ENCODE data around the gene SAMD4A. TPM values are rescaled to one million over a fixed set of nuclear protein-coding genes. Genes with fewer than 3 reads are reported as not detected.

SAMD4A gene
- total and polyA plus RNA-seq, 11 donors, result 45.0 to 247 (median 138) TPM

- no peak for TF ChIP-seq CTCF (IDR thresholded peaks at IDR 0.05)
- TF ChIP-seq POLR2A (IDR thresholded peaks at IDR 0.05), result no peak
- Histone ChIP-seq H3K9me3 (no peaks in the 10 kb centered on the region), H3K27me3 (no peaks in the 10 kb centered on the region), H3K4me1 (peaks cover 0 to 88% (median 42%) of the 10 kb centered on the region in 12 donors), H3K4me3 (no peak overlapping the region), H3K36me3 (peaks cover 0 to 16% (median 0%) of the 10 kb centered on the region in 9 donors), H3K27ac (peak overlapping the region; percentile 30 to 92 (median 80))
- intact Hi-C loops (cut with DNase I), result loop anchor here in 2 of 10 donors (5.0 kb wide), 1 partner anchor 73 kb away; no protein-coding TSS in a partner anchor
- 54 to 75% (median 63%) methylated on average over 3 of the region's 3 CpGs for WGBS, 4 donors
- DNase-seq, result no peak
- no peak for ATAC-seq
Observed at GRCh38 chr14:54699735-54700134, 132.8 kb downstream of the SAMD4A start.

GRCh38 chr14:54700717-54701116 is 133.8 kb downstream of the SAMD4A start:
- ATAC-seq, result no peak
- no peak for DNase-seq
- intact Hi-C loops (cut with DNase I), result no loop called here
- Histone ChIP-seq H3K36me3 (peaks cover 0 to 16% (median 0%) of the 10 kb centered on the region in 9 donors), H3K4me3 (no peak overlapping the region), H3K9me3 (no peaks in the 10 kb centered on the region), H3K4me1 (peaks cover 0 to 87% (median 41%) of the 10 kb centered on the region in 12 donors), H3K27ac (peak overlapping the region in 9 of 12 donors; percentile 1 to 92 (median 86)), H3K27me3 (no peaks in the 10 kb centered on the region)
- TF ChIP-seq POLR2A (IDR thresholded peaks at IDR 0.05) (no peak), CTCF (IDR thresholded peaks at IDR 0.05) (no peak)
- 62 to 75% (median 68%) methylated on average over 2 of the region's 2 CpGs for WGBS, 4 donors

GRCh38 chr14:54702014-54702491 is 135.1 kb downstream of the SAMD4A start:
- Histone ChIP-seq H3K27me3 (no peaks in the 10 kb centered on the region), H3K36me3 (peaks cover 0 to 16% (median 0%) of the 10 kb centered on the region in 9 donors), H3K9me3 (no peaks in the 10 kb centered on the region), H3K4me1 (peaks cover 0 to 84% (median 38%) of the 10 kb centered on the region in 12 donors), H3K4me3 (no peak overlapping the region), H3K27ac (peak overlapping the region in 6 of 12 donors; percentile 1 to 92 (median 30))
- ATAC-seq, result no peak
- intact Hi-C loops (cut with DNase I), result no loop called here
- 77 to 82% (median 79%) methylated on average over 12 of the region's 12 CpGs for WGBS, 4 donors
- no peak for DNase-seq
- TF ChIP-seq CTCF (IDR thresholded peaks at IDR 0.05), result no peak
- no peak for TF ChIP-seq POLR2A (IDR thresholded peaks at IDR 0.05)

- Histone ChIP-seq H3K27me3 (no peaks in the 10 kb centered on the region), H3K4me1 (peaks cover 0 to 84% (median 35%) of the 10 kb centered on the region in 12 donors), H3K9me3 (no peaks in the 10 kb centered on the region), H3K27ac (peak overlapping the region in 6 of 12 donors; percentile 1 to 92 (median 30)), H3K36me3 (peaks cover 0 to 16% (median 0%) of the 10 kb centered on the region in 9 donors), H3K4me3 (no peak overlapping the region)
- ATAC-seq (no peak), DNase-seq (no peak)
- intact Hi-C loops (cut with DNase I), result no loop called here
- TF ChIP-seq POLR2A (IDR thresholded peaks at IDR 0.05), result no peak
- TF ChIP-seq CTCF (IDR thresholded peaks at IDR 0.05), result no peak
- WGBS, 4 donors, result 74 to 86% (median 79%) methylated on average over 5 of the region's 5 CpGs
Observed at GRCh38 chr14:54702492-54702891, 135.6 kb downstream of the SAMD4A start.
